GM19035 (cell line): Measurements from ENCODE around the gene AWAT2.

Experiments used
- ATAC-seq: cut with Tn5 transposase; IDR thresholded peaks from one replicate; pipeline ENCODE4 v1.9.1; 2021; ENCODE audit not compliant: unreplicated experiment

The AWAT2 gene

GRCh38 chrX:70042399-70043371 lies 7.1 kb downstream of the AWAT2 start:
- ATAC-seq = no peak

- ATAC-seq = no peak
Observed at GRCh38 chrX:70041993-70042392, 7.7 kb downstream of the AWAT2 start.

- ATAC-seq = no peak
Observed at GRCh38 chrX:70039758-70040157, 10.0 kb downstream of the AWAT2 start.

- no peak for ATAC-seq
Observed at GRCh38 chrX:70038951-70039350, 10.8 kb downstream of the AWAT2 start.

- ATAC-seq = no peak
Observed at GRCh38 chrX:70038515-70038914, 11.2 kb downstream of the AWAT2 start.

GRCh38 chrX:70034646-70035045 lies 15.1 kb downstream of the AWAT2 start:
- ATAC-seq = no peak

GRCh38 chrX:70033348-70034051 lies 16.2 kb downstream of the AWAT2 start:
- no peak for ATAC-seq

- no peak for ATAC-seq
Observed at GRCh38 chrX:70032792-70033191, 16.9 kb downstream of the AWAT2 start.

- peak; percentile 69 for ATAC-seq
Observed at GRCh38 chrX:70030301-70030767, 19.4 kb downstream of the AWAT2 start.

GRCh38 chrX:70029863-70030262 lies 19.9 kb downstream of the AWAT2 start:
- no peak for ATAC-seq

GRCh38 chrX:70026851-70027200 lies 22.9 kb downstream of the AWAT2 start:
- ATAC-seq = no peak

GRCh38 chrX:70026112-70026850 lies 23.5 kb downstream of the AWAT2 start:
- no peak for ATAC-seq

GRCh38 chrX:70025464-70025863 lies 24.3 kb downstream of the AWAT2 start:
- ATAC-seq = no peak

GRCh38 chrX:70022616-70023015 lies 27.1 kb downstream of the AWAT2 start:
- ATAC-seq = no peak

GRCh38 chrX:70016513-70016912 lies 33.2 kb downstream of the AWAT2 start:
- ATAC-seq = no peak

GRCh38 chrX:70013466-70014381 lies 36.0 kb downstream of the AWAT2 start:
- no peak for ATAC-seq

GRCh38 chrX:70012756-70013155 lies 37.0 kb downstream of the AWAT2 start:
- ATAC-seq = no peak

- no peak for ATAC-seq
Observed at GRCh38 chrX:70009970-70010369, 39.8 kb downstream of the AWAT2 start.

GRCh38 chrX:70009049-70009448 lies 40.7 kb downstream of the AWAT2 start:
- ATAC-seq = no peak

- no peak for ATAC-seq
Observed at GRCh38 chrX:70007946-70008345, 41.8 kb downstream of the AWAT2 start.
